GM04503 (cell line): ENCODE measurements around the gene TRAK1.
A peak's percentile ranks its signal among the peaks of the same experiment; 100 is the strongest.

Source experiments
- DNase-seq: peaks from one replicate; pipeline ENCODE4 v3.0.0-alpha.2; 2012; ENCODE audit warnings: low read depth

TRAK1 gene

GRCh38 chr3:42246091-42246490 lies 154.9 kb downstream of the TRAK1 start:
- DNase-seq, result no peak

DNA sequence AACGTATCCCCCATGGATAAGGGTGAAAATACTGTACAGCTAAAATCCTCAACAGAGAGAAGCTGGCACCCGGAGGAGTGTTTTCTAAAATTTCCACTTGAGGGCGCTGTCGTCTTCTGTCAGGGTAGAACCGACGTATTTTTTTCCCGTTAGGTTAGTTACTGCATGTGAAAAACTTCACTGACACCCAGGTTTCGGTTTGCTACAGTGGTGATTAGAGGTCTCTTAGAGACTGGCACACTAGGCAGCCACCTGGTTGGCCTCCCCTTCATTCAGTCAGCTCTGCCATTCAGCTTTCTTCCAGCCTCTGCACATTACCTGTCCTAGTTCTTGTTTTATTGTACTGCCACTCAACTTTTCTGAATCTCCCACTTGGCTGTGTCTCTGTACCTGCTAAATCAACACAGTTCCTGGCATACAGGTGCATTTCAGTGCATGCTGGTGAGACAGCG lies 156.4 kb downstream of the TRAK1 start:
- DNase-seq, result no peak

DNA sequence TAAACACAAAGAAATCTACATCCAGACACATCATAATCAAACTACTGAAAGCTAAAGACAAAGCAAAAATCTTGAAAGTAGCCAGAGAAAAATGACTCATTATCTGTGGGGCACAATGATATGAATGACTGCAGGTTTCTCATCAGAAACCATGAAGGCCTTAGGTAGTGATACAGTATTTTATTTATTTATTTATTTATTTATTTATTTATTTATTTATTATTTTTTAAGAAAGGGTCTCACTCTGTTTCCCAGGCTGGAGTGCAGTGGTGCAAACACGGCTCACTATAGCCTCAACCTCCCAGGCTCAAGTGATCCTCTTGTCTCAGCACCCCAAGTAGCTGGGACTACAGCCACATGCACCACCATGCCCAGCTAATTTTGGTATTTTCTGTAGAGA lies 159.6 kb downstream of the TRAK1 start:
- no peak for DNase-seq

DNA sequence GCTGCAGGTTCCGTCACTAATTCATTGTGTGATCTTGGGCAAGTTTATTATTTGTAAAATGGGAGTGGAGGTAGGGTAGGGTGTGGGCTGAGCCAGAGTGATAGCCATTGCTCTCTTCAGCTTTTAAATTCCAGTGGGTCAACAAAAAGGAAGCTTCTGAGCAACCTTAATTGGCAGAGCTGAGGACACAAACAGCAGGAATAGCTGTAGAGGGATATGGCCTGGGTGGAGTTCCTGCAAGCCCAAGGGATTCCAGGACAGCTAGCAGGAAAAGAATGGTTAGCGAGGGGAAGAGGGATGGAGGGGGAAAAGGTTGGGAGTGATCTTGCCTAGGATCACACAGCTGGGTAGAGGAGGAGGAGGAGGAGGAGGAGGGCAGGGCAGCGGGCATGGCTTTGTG lies 163.4 kb downstream of the TRAK1 start:
- no peak for DNase-seq

GRCh38 chr3:42256135-42256819 lies 165.1 kb downstream of the TRAK1 start:
- DNase-seq, result peak; percentile 10

GRCh38 chr3:42257007-42257406 lies 165.8 kb downstream of the TRAK1 start:
- no peak for DNase-seq

DNA sequence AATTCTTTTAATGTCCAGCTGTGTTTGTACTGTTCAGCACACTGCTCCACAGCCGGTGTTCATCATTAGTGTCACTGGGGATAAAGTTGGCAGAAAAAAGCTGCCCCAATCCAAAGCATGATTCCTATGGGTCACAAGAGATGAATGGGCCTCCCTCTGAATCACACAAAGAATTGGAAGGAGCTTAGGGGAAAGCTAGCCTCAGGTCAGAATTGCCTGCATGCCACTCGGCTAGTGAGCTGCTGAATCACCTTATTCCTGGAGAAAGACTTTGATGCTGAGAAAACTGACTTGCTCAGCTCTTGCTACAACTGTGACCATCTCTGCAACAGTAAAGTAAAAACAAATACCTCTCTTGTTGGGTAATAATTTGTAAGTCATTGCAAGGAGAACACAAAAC lies 171.4 kb downstream of the TRAK1 start:
- DNase-seq, result peak; percentile 61

GRCh38 chr3:42263354-42264346 lies 172.5 kb downstream of the TRAK1 start:
- DNase-seq, result no peak

DNA sequence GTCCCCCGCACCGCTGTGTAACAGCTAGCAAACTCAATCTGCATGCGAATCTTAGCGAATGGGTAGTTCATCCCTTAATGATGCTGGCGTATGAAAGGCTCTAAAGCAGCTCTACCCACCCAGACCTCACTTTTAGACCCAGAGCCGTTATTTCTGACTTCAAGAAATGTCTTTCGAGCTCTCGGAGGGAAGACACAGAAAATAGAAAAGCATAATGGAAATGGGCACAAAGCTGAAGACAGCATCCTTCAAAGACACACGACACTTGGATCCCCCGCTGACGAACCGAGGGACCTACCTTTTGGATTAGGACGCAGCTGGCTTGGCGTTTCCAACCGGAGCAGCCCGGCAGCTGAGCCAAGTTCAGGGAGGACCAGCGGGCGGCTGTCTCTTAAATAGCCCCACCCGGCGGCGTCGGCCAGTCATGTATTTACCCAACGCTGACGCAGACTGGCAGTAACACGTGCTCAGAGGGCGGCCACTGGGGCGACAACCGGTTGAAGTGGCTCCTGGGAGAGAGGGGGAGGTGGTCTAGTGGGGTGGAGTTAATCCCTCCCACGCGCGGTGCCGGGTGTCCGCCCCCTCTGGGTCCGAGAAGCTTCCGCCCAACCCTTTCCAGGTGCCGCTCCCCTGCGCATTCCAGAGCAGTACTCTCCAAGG lies 173.4 kb downstream of the TRAK1 start:
- no peak for DNase-seq

GRCh38 chr3:42265059-42265991 lies 174.2 kb downstream of the TRAK1 start:
- DNase-seq, result no peak

GRCh38 chr3:42266085-42266484 lies 174.9 kb downstream of the TRAK1 start, which contains the start of gene CCK:
Gene CCK (minus strand): TSS chr3:42266185. CDS start chr3:42263630, 2,555 bp downstream.
- DNase-seq, result no peak

DNA sequence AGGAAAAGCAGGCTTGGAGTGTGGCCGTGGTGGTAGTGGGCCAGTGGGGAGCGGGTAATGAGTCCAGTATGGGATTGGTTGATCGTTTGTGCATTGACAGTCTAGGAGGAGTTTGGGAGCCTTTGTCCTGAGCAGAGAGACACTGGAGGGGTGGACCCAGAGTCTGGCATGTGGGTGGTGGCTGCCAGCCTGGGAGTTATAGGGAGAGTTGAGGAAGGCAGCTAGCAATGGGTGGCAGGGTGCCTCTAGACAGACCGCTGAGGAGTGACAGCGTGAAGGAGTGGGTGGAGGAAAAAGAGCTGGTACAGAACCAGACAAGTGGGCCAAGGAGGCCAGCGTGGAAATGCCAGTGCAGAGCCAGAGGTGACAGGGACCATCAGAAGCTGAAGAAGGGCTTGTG lies 176.7 kb downstream of the TRAK1 start:
- no peak for DNase-seq

DNA sequence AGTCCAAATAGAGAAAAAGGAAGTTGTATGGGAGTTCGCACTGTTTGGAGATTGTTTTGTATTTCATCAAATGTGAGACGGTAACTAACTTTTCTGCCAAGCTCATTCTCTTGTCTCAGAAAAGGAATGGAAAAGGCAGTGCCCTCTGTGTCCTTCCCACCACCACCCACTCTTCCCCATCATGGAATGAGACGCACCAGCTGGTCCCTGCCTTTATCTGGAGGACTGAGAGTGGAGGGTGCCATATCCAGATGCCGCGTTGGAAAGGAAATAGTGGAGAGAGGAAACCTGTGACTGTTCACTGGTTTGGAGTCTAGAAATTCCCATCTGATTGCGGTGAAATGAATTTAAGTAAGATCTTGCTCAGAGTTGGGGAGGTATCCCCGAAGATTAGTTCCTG lies 178.5 kb downstream of the TRAK1 start:
- DNase-seq, result no peak

DNA sequence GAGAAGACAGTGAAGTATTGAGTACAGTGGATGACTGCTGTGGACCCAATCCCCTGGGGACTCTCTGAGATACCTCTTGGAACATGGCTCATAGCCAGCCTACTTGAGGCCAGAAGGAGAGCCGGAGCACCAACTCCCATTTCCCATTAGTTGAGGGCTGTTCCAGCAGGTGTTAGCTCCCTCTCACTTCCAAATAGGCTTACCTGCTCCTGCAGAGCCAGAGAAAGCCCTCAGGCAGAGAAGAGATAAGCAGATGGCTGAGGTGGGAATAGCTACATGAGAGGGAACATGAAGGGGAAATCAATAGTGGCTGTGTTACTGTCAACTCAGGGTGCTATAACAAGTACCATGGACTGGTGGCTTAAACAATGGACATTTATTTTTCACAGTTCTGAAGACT lies 179.4 kb downstream of the TRAK1 start:
- DNase-seq, result no peak

- DNase-seq, result no peak
Measured at GRCh38 chr3:42271786-42272185, 180.6 kb downstream of the TRAK1 start.

DNA sequence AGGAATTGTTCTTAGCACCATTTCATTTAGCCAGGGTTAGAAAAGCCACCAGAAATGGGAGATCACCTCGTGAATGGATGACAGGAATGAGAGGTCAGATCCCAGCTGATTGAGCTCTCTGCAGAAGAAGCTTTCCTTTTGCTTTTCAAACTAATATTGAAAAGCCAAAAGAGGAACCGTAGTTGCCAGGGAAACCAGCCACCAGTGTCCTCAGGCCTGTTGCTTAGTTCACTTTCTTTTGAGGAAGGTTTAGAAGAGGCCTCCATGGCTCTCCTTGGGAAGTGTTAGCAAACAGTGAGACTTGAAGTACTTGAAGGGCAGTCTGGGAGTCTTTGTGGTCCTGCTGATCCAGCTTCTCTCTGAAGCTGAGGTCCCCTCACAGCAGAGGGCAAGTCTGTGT lies 182.2 kb downstream of the TRAK1 start:
- DNase-seq, result no peak

GRCh38 chr3:42274266-42274665 lies 183.1 kb downstream of the TRAK1 start:
- no peak for DNase-seq

- no peak for DNase-seq
Measured at GRCh38 chr3:42275217-42275616, 184.1 kb downstream of the TRAK1 start.
